ENCODE results near the gene SMIM1.

The SMIM1 gene

DNA sequence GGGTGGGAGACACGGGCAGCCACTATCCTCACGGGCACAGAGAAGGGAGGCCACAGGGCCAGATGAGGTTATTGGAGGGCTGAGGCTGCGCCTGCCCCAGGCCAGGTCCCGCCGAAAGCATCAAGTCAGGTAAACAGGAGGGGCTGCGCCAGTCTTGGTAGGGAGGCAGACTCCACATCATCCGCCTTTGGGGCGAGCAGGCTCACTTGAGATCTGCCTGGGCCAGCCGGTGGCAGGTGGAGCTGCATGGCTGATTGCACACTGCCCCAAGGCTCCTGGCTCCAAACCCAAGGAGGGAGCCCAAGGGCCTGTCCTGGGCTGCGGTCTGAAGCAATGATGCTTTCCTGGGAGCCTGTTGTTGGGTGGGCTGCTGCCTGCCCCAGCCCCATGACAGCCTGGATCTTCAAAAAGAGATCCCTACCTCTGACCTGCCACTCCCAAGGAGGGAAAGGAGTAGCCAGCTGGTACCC, 4.6 kb downstream of the SMIM1 start:
- TF ChIP-seq, protein P1, sequence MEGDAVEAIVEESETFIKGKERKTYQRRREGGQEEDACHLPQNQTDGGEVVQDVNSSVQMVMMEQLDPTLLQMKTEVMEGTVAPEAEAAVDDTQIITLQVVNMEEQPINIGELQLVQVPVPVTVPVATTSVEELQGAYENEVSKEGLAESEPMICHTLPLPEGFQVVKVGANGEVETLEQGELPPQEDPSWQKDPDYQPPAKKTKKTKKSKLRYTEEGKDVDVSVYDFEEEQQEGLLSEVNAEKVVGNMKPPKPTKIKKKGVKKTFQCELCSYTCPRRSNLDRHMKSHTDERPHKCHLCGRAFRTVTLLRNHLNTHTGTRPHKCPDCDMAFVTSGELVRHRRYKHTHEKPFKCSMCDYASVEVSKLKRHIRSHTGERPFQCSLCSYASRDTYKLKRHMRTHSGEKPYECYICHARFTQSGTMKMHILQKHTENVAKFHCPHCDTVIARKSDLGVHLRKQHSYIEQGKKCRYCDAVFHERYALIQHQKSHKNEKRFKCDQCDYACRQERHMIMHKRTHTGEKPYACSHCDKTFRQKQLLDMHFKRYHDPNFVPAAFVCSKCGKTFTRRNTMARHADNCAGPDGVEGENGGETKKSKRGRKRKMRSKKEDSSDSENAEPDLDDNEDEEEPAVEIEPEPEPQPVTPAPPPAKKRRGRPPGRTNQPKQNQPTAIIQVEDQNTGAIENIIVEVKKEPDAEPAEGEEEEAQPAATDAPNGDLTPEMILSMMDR (IDR thresholded peaks at IDR 0.05; ENCODE audit: low read depth, low read length, missing control alignments) = no peak
- H3K4me3 ChIP-seq (replicated peaks; ENCODE audit: low read depth, low read length) = no peak overlapping the region
- DNase-seq (ENCODE audit: extremely low read depth, low read depth) = no peak

DNA sequence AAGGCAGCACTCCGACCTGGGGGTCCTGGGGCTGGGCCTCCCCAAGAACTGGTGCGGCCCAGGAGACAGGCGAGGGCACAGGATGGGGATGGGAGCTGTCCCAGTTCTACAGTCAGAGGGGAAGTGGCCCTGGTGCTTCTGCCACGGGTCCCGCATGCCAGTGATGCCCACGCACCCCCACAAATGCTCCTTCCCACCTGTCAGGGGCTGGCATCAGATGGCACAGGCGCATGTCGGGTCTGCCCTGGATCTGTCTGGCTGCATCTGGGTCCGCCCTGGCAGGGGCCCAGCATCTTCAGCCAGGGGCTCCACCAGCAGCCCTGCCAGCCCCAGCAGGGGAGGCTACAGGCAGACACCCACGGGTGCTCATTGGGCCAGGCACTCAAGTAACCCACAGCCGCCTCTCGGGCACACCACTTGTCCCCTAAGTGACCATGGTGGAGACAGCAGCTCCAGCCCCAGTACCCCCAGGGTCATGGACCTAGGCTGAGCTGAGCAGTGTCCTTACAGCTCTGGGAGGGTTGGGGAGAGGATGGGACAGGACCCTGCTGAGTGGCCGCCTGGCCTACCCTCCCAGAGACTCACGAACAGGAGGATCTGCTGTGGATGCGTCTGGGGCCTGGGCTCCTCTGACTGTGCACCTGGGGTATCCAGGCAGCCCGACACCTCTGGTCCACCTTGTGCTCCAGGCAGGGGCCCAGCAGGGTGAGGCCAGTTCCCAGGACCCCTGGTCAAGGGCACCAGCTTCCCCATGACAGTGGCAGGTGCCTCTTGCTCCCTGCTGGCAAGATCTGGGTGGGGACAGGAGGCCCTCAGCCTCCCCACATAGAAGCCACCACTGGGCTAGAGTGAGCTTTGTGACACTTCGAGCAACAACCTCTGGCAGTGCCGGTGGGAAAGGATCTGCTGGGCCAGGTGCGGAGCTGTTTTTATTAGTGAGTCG, 5.4 kb downstream of the SMIM1 start:
- TF ChIP-seq, protein P1 (IDR thresholded peaks at IDR 0.05; ENCODE audit: low read depth, low read length, missing control alignments) = no peak
- no peak for DNase-seq (ENCODE audit: extremely low read depth, low read depth)

DNA sequence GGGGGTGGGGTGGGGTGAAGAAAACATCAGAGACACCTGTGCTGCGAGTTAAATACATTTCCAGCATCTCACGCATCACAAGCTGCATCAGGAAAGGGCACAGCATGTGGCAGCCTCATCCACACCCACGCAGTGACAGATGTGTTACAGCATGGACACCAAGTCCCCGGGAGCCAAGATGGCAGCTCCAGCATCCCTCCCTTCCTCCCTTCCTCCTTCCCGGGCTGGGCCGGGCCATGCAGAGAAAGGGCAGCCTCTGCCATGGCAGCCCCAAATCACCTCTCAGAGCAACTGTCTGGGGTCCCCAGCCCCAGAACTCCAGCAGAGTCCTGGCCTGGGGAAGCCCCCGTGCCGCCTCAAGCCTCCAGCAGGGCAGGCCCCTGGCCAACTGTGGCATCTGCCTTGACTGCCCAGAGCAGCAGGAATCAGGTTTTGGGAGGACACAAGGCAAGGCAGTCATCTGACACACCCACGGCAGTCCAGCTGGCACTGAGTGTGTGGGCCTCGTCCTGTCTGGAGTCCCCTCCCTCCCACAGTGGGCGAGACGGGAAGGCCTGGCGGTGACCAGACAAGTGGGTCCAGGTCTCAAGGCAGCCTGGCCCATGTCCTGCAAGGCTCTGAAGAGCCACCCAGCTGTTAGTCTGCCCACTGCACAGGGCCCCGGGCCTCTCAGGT, 6.2 kb downstream of the SMIM1 start:
- no peak for DNase-seq (ENCODE audit: extremely low read depth, low read depth)
- H3K4me3 ChIP-seq (replicated peaks; ENCODE audit: low read depth, low read length) = no peak overlapping the region
- TF ChIP-seq, protein P1 (IDR thresholded peaks at IDR 0.05; ENCODE audit: low read depth, low read length, missing control alignments) = no peak

More for the DNA sequence above, 5.4 kb downstream of the SMIM1 start:
- H3K4me3 ChIP-seq (replicated peaks; ENCODE audit: low read depth, low read length) = no peak overlapping the region

DNA sequence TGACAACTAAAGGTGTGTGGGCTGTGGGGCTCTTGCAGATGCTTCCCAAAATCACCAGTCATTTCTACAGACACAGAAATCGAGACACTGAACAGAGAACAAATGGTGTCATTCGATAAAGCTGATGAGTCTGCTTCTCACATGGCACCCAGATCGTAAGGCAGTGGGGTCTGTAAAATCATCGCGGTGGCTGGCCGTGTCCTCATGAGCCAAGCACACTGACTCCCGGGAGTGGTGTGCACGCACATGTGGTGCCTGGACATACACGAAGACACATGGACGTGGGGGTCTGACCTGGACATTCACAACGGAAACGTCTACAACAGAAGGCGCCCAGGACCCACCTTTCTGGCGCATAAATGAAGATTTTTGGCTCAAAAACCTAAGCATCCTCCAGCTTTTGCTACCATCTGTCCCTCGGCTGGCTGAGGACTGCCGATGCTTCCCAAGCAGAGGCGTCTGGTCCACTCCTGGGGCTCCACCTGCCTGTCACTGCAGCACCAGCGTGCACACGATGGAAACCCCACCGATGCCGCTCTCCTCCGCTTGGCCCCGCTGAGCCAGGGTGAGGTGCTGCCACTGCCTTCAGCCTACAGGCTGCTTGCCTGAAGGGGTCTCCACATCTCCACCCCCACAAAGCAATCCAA, 6.8 kb downstream of the SMIM1 start:
- H3K4me3 ChIP-seq (replicated peaks; ENCODE audit: low read depth, low read length) = no peak overlapping the region
- TF ChIP-seq, protein P1 (IDR thresholded peaks at IDR 0.05; ENCODE audit: low read depth, low read length, missing control alignments) = no peak
- DNase-seq (ENCODE audit: extremely low read depth, low read depth) = no peak

- no peak overlapping the region for H3K4me3 ChIP-seq (replicated peaks; ENCODE audit: low read depth, low read length)
- TF ChIP-seq, protein P1 (IDR thresholded peaks at IDR 0.05; ENCODE audit: low read depth, low read length, missing control alignments) = no peak
- DNase-seq (ENCODE audit: extremely low read depth, low read depth) = no peak
Observed at GRCh38 chr1:3779912-3780416, 7.4 kb downstream of the SMIM1 start.

- no peak for DNase-seq (ENCODE audit: extremely low read depth, low read depth)
- TF ChIP-seq, protein P1 (IDR thresholded peaks at IDR 0.05; ENCODE audit: low read depth, low read length, missing control alignments) = no peak
- H3K4me3 ChIP-seq (replicated peaks; ENCODE audit: low read depth, low read length) = no peak overlapping the region
Observed at GRCh38 chr1:3780901-3781300, 8.4 kb downstream of the SMIM1 start.

Measured in HFF-Myc (cell line).